GM23248 (cell line): ENCODE results near the gene C1orf185.

Experiments
- EZH2 ChIP-seq: fragments of 200-600 bp; sonication (generic); IDR thresholded peaks from 2 replicates; pipeline ENCODE4 v1.6.1; 2018; ENCODE audit warnings: antibody characterized with exemption, mild to moderate bottlenecking; ENCODE audit not compliant: insufficient read depth, poor library complexity, severe bottlenecking
- EZH2phosphoT487 ChIP-seq: fragments of 200-600 bp; sonication (generic); IDR thresholded peaks from 2 replicates; pipeline ENCODE4 v1.6.1; 2018; ENCODE audit warnings: antibody characterized with exemption, moderate library complexity, mild to moderate bottlenecking, low read depth; ENCODE audit not compliant: insufficient read depth

GRCh38 chr1:51070011-51070410 is 32.0 kb upstream of the C1orf185 start:
- TF ChIP-seq EZH2phosphoT487 (no peak), EZH2 (no peak)
